DND-41 (cell line): ENCODE results near the gene OXTR.
A peak's percentile ranks its signal among the peaks of the same experiment; 100 is the strongest.
"Not testable (repeated sequence)": the region's sequence is repeated elsewhere in the genome, so short reads cannot be mapped to it uniquely, and the experiment has no call there.

Experiments
- ATAC-seq: fragments of 200-7000 bp; cut with Tn5 transposase; 3 replicates; pipeline ENCODE4 v1.9.1; 2021; ENCODE audit warnings: low read depth; ENCODE audit not compliant: insufficient read depth
- DNase-seq: peaks from one replicate; pipeline ENCODE4 v3.0.0-alpha.2; 2020
- H2AFZ ChIP-seq: 2 replicates; pipeline ENCODE4 v1.6.0; 2012; ENCODE audit warnings: low read depth, low read length
- H3K27ac ChIP-seq: 2 replicates; pipeline ENCODE4 v1.5.1; 2012; ENCODE audit warnings: low read length, inconsistent platforms
- H3K27me3 ChIP-seq: fragments of 200-600 bp; sonication (generic); 2 replicates; pipeline ENCODE4 v1.6.0; 2012; ENCODE audit warnings: low read length, mild to moderate bottlenecking, inconsistent platforms; ENCODE audit not compliant: insufficient read depth, poor library complexity
- H3K36me3 ChIP-seq: 2 replicates; pipeline ENCODE4 v1.5.1; 2012; ENCODE audit warnings: low read length, inconsistent platforms; ENCODE audit not compliant: insufficient read depth
- H3K4me1 ChIP-seq: 2 replicates; pipeline ENCODE4 v1.5.1; 2012; ENCODE audit warnings: mild to moderate bottlenecking, low read length; ENCODE audit not compliant: insufficient read depth
- H3K4me2 ChIP-seq: 2 replicates; pipeline ENCODE4 v1.6.0; 2012; ENCODE audit warnings: mild to moderate bottlenecking, moderate library complexity, low read length, inconsistent platforms; ENCODE audit not compliant: insufficient read depth
- H3K4me3 ChIP-seq, 2 experiments: fragments of 200-600 bp in 1 of 2; shearing (Covaris generic) in 1 of 2; 2 replicates each; pipeline ENCODE4 v1.5.1; 2012 to 2016; ENCODE audit warnings: inconsistent platforms in 2 of 2, low read length in 2 of 2, mild to moderate bottlenecking in 2 of 2, low read depth in 1 of 2, moderate library complexity in 1 of 2
- H3K79me2 ChIP-seq: 2 replicates; pipeline ENCODE4 v1.6.0; 2012; ENCODE audit warnings: low read length, inconsistent platforms; ENCODE audit not compliant: insufficient read depth
- H3K9ac ChIP-seq: 2 replicates; pipeline ENCODE4 v1.6.0; 2012; ENCODE audit warnings: low read depth, mild to moderate bottlenecking, inconsistent platforms, low read length, moderate library complexity
- H3K9me3 ChIP-seq: 2 replicates; pipeline ENCODE4 v1.5.1; 2012; ENCODE audit warnings: low read length, moderate library complexity, mild to moderate bottlenecking, inconsistent platforms; ENCODE audit not compliant: insufficient read depth, severe bottlenecking
- H4K20me1 ChIP-seq: 2 replicates; pipeline ENCODE4 v1.6.0; 2012; ENCODE audit warnings: low read length; ENCODE audit not compliant: insufficient read depth
- CTCF ChIP-seq: IDR thresholded peaks from 2 replicates; pipeline ENCODE4 v1.5.1; 2012; ENCODE audit warnings: borderline replicate concordance, low read length, moderate library complexity, mild to moderate bottlenecking; ENCODE audit not compliant: poor library complexity, severe bottlenecking; ENCODE audit errors: extremely low read depth
- EZH2 ChIP-seq: IDR thresholded peaks from 3 replicates; pipeline ENCODE4 v1.6.1; 2012; ENCODE audit warnings: borderline replicate concordance, low read depth, mild to moderate bottlenecking, moderate library complexity, low read length, inconsistent platforms; ENCODE audit not compliant: severe bottlenecking

OXTR gene

GRCh38 chr3:8723612-8724011 is 45.8 kb downstream of the OXTR start:
- DNase-seq (no peak), ATAC-seq (no peak)
- TF ChIP-seq CTCF = no peak
- no peak for TF ChIP-seq EZH2
- Histone ChIP-seq H3K4me1 (no peaks in the 10 kb centered on the region), H3K36me3 (no peaks in the 10 kb centered on the region), H3K9me3 (no peaks in the 10 kb centered on the region), H3K4me3 (no peak overlapping the region), H3K4me2 (no peak overlapping the region), H3K79me2 (no peaks in the 10 kb centered on the region), H3K9ac (no peak overlapping the region), H3K27ac (no peak overlapping the region), H2AFZ (no peak overlapping the region), H4K20me1 (no peaks in the 10 kb centered on the region), H3K27me3 (no peaks in the 10 kb centered on the region)

GRCh38 chr3:8722808-8723207 is 46.6 kb downstream of the OXTR start:
- H4K20me1 ChIP-seq = no peaks in the 10 kb centered on the region
- no peaks in the 10 kb centered on the region for H3K9me3 ChIP-seq
- DNase-seq = no peak
- H3K4me2 ChIP-seq = no peak overlapping the region
- H3K4me1 ChIP-seq = no peaks in the 10 kb centered on the region
- no peak overlapping the region for H3K9ac ChIP-seq
- no peak for ATAC-seq
- H3K27me3 ChIP-seq = no peaks in the 10 kb centered on the region
- no peak overlapping the region for H3K27ac ChIP-seq
- H3K79me2 ChIP-seq = no peaks in the 10 kb centered on the region
- no peak overlapping the region for H2AFZ ChIP-seq
- H3K36me3 ChIP-seq = no peaks in the 10 kb centered on the region
- no peak for TF ChIP-seq CTCF
- TF ChIP-seq EZH2 = no peak
- H3K4me3 ChIP-seq = no peak overlapping the region

- DNase-seq, H3K4me1 ChIP-seq, ATAC-seq, H3K79me2 ChIP-seq, H3K27me3 ChIP-seq, H4K20me1 ChIP-seq, H3K36me3 ChIP-seq, H3K9ac ChIP-seq, H2AFZ ChIP-seq, H3K4me3 ChIP-seq, H3K9me3 ChIP-seq, H3K4me2 ChIP-seq, H3K27ac ChIP-seq: not testable (repeated sequence)
Observed at GRCh38 chr3:8715757-8716156, 53.7 kb downstream of the OXTR start.

DNA sequence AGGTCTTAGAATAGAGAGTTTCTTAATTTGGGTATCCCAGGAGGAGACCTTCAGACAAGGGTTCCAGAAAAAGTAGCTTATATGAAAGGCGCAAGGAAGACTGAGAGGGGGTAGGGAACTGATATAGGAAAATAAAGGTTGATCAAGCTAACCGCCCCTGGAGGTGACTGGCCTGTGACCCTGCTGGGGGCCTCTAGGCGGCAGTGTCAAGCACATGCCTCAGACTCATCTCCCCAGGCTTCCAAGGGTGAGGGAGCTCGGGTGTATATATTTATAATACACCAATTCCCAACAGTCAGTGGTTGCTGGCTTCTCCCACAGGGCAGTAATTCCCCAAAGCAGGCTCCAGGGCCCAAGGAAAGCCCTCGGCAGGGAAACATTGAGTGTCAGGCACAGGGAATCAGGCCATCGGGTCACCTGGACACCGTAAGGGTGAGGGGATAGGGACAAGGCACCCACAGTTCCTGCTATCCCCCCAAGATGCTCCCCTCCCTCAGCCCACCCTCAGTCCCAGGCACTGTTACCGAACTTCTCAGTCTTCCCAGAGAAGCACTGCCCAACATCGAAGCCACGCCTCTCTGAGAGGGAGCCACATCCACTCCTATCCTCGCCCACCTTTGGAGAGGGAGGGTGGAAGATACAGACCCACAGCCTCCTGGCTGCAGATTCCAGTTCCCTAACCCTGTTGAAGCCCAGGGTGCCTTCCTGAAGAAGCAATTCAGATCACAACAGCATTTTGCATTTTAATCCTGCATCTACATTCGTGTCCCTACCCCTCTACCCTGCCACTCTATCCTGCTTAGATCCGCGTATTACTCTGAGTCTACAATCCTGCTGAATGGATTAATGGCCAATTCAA is 55.3 kb downstream of the OXTR start:
- no peak overlapping the region for H3K4me2 ChIP-seq
- H3K9me3 ChIP-seq = no peaks in the 10 kb centered on the region
- no peaks in the 10 kb centered on the region for H3K36me3 ChIP-seq
- DNase-seq (no peak), ATAC-seq (no peak)
- H4K20me1 ChIP-seq = no peaks in the 10 kb centered on the region
- no peaks in the 10 kb centered on the region for H3K79me2 ChIP-seq
- no peak overlapping the region for H2AFZ ChIP-seq
- no peaks in the 10 kb centered on the region for H3K27me3 ChIP-seq
- H3K4me1 ChIP-seq = no peaks in the 10 kb centered on the region
- H3K27ac ChIP-seq = no peak overlapping the region
- H3K9ac ChIP-seq = no peak overlapping the region
- TF ChIP-seq CTCF (peak; percentile 19), EZH2 (no peak)
- no peak overlapping the region for H3K4me3 ChIP-seq
